Testis (tissue), 2 donors: ENCODE results near the gene LST1.
A peak's percentile ranks its signal among the peaks of the same experiment; 100 is the strongest.

Experiments
- CTCF ChIP-seq, 3 experiments: fragments of 450-650 bp in 2 of 3; fragments of 200-600 bp in 1 of 3; sonication (generic) in 1 of 3; IDR thresholded peaks; one replicate each; pipeline ENCODE4 v1.5.1; 2016 to 2019; ENCODE audit warnings: antibody characterized with exemption in 3 of 3, mild to moderate bottlenecking in 2 of 3, moderate library complexity in 1 of 3
- POLR2A ChIP-seq: fragments of 450-650 bp; IDR thresholded peaks from one replicate; pipeline ENCODE4 v1.6.1; 2017; ENCODE audit warnings: antibody characterized with exemption, mild to moderate bottlenecking, moderate library complexity

GRCh38 chr6:31619805-31620585, 33.9 kb downstream of the LST1 start:
- TF ChIP-seq CTCF (IDR thresholded peaks at IDR 0.05) (peak in 2 of 3 experiments; percentile 19 to 25), POLR2A (peak; percentile 82)
